HG03571 (cell line): ENCODE data around the gene NCF4.

Experiments
- ATAC-seq: cut with Tn5 transposase; IDR thresholded peaks from one replicate; pipeline ENCODE4 v1.9.1; 2021; ENCODE audit not compliant: unreplicated experiment

NCF4 gene

DNA sequence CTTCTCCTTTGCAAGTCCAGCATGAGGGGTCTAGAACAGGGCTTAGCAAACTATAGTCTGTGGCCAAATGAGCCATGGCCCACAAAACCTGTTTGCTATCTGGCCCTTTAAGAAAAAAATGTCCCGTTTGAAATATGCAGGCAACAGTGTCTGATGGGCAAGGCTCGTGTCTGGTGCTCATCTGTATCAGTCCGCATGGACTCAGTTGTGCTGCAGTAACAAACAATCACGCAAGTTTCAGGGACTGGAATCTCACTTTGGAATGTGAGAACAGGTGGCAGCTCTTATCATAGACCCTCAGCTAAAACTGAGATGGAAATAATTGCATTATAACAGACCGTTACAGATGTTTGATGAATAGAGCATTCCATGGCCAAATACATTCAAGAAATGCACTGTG lies 24.9 kb upstream of the NCF4 start:
- no peak for ATAC-seq

DNA sequence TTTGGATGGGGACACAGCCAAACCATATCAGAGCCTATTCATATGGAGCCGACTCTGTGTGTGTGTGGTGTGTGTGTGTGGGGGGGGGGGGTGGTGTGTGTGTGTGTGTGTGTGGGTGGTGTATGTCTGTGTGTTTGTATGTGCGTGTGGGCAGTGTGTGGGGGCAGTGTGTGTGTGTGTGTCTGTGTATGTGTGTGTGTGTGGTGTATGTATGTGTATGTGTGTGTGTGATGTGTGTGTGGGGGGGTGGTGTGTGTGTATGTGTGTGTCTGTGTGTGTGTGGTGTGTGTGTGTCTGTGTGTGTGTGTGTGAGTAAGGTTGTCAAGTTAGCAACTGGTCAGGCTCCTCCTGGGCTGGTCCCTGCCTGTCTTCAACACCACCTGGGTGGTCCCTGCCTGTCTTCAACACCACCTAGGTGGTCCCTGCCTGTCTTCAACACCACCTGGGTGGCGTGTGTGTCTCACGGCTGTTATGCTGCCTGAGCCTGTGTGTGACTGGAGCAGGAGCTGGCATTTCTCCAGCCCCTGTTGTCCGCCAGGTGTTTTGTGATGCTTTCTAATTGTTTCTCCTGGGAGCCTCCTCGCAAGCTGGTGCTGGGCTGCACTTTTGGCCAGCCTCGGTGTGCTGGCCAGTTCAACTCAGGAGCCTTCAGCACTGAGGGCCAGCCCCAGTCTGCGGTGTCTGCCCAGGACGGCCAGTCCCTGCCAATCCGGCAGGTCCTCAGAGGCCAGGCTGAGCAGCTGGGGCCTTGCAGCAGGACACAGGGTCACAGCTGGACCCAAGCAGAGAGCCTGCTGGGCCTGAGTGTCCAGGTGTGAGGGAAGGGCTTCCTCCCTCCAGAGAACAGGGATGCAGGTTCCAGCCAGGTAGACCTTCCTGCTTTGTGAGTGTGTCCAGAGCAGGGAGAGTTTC lies 22.4 kb upstream of the NCF4 start:
- no peak for ATAC-seq

DNA sequence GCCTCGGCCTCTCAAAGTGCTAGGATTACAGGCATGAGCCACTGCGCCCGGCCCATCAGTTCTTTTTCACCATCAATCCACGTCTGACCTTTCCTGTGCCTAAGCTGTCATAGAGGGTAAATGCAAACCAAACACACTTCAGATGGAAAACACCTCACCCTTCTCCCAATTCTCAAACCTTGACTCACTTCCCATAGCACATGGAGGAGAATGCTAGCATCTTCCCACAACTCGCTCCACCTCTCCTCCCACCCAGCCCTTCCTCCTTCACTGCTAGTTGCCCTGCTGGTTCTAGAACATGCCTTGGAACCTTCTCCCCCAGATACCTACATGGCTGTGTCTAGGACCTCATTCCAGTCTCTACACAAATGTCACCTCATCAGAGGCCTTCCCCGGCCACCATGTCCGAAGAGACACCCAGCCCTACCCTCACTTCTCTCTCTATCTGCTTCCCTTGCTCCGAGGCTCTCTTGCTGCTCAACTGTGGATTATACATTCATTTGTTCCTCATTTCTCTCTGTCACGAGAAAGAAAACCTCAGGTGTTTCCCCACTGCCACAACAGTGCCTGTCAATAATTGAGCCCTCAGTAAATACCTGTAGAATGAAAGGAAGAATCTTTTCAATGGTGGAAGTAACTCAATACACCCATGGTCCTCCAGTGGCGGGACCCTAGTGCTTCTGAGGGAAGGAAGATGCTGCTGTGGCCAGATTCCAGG lies 21.3 kb upstream of the NCF4 start:
- ATAC-seq: no peak

DNA sequence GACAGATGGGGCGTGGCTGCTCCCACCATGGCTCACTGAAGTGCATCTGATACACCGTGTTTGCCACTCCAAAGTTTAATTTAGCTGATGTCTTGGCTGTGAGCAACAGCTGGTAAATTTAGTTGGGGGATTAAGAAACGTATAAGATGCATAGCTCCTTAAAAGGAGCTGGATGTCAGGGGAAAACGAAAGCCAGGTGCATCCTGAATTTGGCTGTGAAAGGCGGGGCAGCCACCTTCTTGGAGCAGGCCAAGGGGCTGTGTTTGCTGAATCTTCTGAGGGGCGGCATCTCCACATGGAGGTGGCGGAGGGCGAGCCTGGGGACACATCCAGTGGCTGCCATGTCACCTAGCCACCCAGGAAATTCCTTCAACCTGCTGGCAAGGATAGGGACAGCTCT lies 20.7 kb upstream of the NCF4 start:
- no peak for ATAC-seq

DNA sequence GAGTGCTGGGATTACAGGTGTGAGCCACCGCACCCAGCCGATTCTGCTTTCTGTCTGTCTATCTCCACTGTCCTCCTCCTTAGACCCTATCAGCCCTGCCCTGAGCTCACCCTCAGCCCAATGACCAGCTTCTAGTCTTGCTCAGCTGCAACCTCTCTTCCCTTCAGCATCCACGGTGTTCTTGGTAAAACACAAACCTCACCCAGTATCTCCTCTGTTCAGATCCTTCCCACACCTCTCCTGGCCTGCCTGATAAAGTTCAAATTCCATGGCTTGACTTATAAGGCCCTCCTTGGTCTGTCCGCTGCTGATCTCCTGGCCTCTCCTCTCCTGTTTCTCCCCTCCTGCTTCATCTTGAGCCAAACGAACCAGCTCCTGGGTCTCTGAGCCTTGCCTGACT lies 14.5 kb upstream of the NCF4 start:
- ATAC-seq: no peak

DNA sequence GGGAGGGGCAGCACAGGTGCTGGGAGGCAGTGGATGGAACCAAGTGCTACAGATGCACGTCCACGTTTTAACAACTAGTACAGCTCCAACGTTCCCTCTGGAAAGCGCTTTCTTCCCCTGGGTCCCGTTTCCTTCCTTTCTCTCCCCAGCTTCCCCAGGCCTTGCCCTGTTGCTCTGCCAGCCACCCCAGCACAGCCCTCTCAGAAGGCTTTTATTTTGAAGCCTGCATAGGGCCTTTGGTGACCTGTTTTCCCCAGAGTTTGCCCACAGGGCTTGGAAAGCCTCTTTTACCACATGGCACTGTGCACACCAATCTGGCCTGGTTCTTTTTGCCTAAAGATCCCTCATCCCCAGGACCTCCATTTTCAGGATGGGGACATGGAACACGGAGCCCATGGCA lies 13.9 kb upstream of the NCF4 start:
- ATAC-seq: no peak

DNA sequence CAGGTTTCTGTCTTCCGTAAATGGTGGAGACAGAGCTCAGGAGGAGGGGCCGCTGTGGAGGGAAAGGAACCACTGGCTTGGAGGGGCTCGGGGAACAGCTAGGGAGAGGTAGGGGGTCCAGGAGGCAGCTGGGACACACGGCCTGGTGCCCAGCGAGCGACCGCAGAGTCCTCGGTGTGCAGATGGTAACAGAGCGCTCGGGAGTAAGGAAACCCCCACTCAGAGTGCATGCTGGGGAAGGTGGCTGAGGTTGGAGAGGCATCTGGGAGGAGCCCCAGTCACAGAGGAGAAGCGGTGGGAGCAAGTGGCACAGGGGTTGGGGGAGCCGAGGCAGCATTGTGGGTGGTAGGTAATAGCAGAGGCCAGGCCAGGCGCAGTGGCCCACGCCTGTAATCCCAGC lies 10.8 kb upstream of the NCF4 start:
- no peak for ATAC-seq

DNA sequence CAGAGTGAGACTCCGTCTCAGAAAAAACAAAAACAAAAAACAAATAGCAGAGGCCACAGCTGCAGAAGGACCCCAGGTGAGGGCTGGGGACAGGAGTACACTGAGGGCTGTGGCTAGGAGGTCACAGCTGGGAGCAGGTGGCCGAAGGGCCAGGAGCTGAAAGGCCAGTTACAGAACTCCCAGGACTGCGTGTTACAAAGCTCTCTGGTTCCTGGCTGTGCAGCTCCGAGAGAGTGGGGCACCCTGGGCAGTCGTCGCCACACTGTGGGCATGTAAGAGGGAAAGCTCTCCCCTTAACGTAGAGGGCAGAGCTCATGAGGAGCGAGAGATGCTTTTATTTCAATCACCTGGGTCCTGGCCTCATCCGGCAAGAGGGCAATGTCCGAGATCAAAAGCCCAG lies 10.1 kb upstream of the NCF4 start:
- ATAC-seq: no peak

DNA sequence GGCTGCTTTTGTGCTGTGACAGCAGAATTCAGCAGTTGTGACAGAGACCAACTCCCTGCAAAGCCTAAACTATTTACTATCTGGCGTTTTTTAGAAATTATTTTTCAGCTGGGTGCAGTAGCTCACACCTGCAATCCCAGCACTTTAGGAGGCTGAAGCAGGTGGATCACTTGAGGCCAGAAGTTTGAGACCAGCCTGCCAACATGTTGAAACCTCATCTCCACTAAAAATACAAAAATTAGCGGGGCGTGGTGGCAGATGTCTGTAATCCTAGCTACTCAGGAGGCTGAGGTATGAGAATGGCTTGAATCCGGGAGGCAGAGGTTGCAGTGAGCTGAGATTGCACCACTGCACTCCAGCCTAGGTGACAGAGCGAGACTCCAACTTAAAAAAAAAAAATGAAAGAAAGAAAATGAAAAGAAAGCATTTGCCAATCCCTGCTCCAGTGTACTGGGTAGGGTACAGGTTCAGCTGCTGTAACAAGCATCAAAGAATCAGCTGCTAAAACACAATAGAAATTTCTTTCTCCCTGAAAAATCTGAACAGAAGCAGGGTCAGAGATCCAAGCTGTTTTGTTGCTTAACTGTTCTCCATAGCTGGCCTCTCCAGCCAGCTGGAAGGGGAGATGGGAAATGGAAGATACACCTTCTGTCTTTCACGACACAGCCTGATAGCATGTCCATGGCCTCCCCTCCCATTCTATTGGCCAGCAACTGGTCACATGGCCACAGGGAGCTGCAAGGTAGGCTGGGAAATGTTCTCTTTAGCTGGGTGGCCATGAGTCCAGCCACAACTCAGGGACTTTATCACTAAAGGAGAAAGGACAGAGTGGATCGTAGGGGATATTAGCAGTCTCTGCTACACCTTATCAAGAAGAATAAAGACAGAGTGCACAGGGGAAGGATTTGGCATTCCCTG lies 8.5 kb upstream of the NCF4 start:
- ATAC-seq: no peak

DNA sequence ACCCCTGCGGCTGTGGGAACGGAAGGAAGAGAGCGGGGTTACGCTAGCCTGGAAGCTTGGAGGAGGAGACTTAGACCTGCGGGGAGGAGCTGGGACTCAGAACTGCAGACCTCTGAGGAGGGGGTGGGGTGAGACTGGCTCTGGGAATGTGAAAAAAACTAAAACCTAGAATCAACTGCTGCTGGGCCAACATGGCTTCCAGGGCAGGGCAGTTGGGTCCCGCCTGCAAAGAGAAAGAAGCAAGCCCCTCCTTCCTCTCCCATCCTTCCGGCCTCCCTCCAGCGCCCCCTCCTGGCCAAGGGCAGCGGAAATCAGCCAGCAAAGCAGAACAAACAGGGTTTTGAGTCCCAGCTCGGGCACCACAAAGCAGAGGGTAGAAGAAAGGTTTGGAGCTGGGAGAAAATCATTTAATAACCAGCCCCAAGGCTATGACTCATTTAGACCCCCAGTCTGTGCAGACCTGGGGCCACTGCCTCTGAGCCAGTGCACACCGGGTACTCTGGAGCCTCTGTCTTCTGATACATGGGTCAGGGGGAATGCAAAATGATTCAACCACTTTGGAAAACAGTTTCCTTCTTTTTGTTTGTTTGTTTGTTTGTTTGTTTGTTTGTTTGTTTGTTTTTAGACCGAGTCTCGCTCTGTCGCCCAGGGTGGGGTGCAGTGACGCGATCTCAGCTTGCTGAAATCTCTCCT lies 7.3 kb upstream of the NCF4 start:
- ATAC-seq: no peak

DNA sequence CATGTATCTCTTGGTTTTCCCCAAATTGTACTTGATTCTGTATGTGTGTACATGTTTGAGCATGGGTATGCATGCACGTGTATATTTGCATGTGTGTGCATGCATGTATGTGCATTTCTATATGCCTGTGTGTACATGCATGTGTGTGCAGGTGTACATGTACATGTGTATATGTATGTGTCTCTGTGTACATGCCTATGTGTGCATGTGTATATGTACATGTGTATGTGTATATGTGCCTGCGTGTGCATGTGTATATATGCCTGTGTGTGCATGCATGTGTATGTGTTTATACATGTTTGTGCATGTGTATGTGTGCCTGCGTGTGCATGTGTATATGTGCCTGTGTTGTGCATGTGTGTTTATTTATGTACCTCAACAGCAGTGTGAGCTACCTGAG lies 5.3 kb upstream of the NCF4 start:
- no peak for ATAC-seq

DNA sequence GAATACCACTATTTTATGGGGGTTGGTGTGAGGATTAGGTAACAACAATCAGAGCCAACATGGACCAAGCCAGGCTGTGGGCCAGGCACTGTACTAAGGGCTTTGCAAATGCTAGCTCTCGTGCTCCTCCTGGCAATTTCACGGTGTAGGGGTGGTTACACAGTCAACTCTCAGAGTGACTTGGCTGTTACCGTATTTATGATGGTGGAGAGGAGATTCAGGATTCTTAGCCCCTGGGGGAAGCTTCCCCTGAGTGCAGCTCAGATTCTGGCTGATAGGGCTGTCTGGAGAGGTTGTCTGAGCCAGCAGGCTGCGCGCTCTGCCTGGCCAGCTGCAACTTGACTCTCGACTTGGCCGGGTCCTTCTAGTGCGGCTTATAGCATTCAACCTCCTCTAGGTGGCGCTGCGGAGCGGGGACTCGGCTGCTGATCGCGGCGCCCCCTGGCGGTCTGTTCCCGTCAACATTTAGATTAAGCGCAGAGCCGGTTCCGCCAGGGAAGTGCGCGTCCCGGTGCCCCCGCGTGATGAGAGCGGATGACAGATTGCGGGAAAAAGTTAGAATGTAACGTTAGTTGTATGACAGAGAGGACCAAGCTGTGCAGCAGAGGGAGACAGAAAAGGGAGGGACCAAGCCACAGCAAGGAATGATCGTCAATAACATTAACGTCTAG lies 4.5 kb upstream of the NCF4 start:
- no peak for ATAC-seq

DNA sequence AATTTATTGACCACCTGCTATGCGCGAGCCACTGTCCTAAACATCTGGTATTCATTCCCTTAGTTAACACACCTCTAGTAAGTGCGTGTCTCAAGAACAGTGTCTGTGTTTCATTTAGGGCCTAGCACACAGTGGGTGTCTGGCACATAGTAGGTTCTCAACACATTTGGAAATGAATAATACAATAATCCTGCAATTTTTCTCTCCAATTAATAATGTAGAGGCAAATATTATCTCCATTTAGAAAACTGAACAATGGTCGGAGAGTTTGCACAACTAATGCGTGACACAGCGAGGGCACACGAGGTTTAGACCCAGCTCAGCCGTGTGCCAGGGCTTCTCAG lies 4.0 kb upstream of the NCF4 start:
- no peak for ATAC-seq

DNA sequence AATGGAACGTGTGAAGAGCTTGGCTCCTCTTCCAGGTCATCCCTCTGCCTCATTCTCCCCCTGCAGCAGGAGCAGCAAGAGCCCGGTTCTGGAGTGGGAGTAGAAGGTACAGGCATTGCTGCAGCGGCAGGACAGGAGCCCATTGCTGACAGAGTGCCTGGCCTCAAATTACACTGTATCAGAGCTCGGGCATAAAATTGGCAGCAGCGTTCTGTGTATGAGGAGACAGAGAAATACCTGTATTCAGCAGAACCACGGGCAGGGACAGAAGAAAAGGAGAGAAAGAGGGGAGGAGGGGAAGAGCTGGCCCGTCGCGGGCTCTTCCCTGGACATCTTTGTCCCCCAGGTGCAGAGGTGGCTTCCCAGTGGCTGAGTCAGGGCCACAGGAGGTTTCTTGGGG lies 2.6 kb upstream of the NCF4 start:
- ATAC-seq: no peak

DNA sequence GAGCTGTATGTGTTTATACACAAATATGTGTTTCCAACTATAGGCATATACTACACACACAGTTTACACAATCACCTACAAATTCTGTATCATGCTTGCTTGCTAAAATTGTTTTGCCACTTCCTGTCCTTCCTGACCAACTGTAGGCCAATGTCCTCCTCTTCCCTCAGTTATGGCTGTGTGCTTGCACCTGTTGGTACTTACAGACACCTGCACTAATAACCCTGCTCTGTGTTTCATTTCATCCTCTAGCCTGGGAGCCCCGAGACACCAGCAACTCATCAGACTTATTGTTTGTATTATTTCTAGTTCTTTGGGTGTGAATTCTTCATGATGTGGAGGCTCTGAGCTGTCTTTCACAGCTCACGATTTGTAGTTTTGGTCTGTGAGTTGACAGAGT lies 1.8 kb upstream of the NCF4 start:
- ATAC-seq: no peak

DNA sequence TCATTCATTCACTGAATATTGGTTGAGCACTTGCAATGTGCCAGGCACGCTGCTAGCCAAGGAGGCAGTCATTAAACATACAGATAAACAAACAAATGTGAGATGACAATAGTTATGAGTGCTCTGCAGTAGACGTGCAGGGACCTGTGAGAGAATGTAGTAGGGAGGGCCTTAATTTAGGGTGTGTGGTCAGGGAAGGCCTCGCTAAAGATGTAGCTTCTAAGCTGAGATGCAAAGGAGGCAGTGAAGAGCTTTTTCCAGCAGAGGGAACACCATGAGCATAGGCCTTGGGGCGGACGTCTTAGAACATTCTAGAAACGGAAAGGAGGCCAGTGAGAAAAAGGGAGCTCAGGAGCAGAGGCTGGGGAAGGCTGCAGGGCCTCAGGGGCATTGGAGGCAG lies 789 bp upstream of the NCF4 start:
- ATAC-seq: no peak

DNA sequence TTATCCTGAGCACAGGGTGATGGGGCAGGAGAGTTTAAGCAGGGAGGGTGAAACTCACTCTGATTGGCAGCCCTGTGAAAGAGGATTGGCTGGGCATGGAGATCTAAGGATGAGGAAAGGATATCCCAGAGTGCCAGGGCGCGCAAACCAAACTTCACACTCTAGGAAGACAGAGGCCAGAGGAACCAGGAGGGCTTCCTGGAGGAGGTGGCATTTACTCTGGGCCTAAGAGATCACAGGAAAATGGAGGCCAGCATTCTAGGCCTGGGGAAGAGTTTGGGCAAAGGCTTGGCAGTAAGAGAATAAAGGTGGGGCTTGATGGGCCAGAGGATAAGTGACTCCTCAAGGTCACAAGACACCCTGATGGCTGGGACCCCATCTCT lies 377 bp upstream of the NCF4 start:
- ATAC-seq: no peak

DNA sequence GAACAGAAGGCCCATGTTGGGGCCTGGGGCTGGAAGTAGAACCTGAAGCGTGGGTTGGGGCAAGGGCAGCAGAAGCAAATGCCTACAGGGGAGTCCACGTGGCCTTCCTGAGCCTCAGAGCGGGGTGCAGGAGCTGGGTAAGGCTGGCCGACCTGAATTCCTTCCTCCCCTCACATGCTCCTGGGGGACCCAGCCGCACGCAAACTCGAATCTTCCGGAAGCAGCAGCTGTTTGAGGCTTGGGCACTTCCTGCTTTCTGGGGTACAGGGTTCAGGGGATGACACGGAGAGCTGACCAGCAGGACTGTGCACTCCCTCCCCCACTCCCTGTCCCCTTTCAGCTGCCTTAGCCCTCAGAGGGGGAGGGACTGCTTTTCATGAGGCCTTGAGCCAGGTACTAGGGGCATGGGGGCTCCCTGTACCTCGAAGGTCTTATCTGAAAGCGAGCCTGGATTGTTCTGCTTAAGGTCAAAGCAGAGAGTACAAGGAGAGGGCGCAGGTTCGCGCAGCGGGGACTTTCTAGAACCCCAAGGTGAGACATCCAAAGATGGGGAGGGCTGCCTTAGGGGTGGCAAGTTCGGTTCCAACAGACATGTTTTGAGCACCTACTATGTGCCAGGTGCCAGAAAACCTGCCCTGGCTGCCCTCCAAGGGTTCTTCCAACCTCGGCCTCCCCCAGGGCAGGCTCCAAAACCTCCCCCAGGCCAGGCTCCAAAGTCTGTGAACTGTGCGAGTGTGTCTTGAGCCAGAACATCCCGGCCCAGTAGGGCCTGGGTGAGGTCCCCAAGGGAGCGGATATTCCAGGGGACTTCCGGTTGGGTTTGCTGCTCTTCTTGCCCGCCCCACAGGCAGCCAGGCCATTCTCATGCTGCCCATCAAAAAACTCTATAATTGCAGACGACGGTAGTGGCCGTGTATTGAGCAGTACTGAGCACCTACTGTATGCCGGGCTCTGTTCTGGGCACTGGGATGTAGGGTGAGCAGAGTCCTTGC lies 1.7 kb downstream of the NCF4 start:
- no peak for ATAC-seq

DNA sequence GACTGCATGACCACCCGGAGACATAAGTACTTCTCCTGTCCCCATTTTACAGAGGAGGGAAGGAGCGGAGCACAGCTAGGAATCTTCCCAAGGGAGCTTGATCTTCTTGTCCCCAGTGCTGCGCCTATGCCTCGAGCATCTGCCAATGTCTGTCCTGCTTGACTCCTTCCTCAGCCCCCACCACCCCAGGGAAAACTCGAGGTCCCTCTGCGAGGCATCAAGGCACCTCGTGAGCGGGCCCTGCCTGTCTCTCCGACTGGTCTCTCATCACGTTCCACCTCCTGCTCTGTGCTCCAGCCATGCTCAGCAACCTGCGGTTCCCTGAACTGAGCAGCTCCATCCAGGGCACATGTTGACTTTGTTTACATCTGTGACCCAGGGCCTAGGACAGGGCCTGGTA lies 2.5 kb downstream of the NCF4 start:
- ATAC-seq: no peak
